Suprapubic skin (tissue), 4 donors: ENCODE measurements around the gene VPS50. TPM values are rescaled to one million over a fixed set of nuclear protein-coding genes. Genes with fewer than 3 reads are reported as not detected.

ENCODE experiments used
- DNase-seq, 2 donors: peaks; one replicate each; pipeline ENCODE4 v3.0.0-alpha.2; 2019; ENCODE audit warnings: low spot score in 2 of 2
- H3K27ac ChIP-seq: fragments of 200-600 bp; sonication (generic); one replicate; pipeline ENCODE4 v1.5.1; 2019
- H3K27me3 ChIP-seq: fragments of 200-600 bp; sonication (generic); one replicate; pipeline ENCODE4 v1.5.1; 2019
- H3K36me3 ChIP-seq: fragments of 200-600 bp; sonication (generic); one replicate; pipeline ENCODE4 v1.5.1; 2019
- H3K4me1 ChIP-seq: fragments of 200-600 bp; sonication (generic); one replicate; pipeline ENCODE4 v1.5.1; 2019
- H3K4me3 ChIP-seq: fragments of 200-600 bp; sonication (generic); one replicate; pipeline ENCODE4 v1.5.1; 2019; ENCODE audit warnings: mild to moderate bottlenecking
- H3K9me3 ChIP-seq: fragments of 200-600 bp; sonication (generic); one replicate; pipeline ENCODE4 v1.5.1; 2019
- CTCF ChIP-seq, 2 donors: fragments of 200-600 bp in 1 of 2; fragments of 450-650 bp in 1 of 2; sonication (generic) in 1 of 2; IDR thresholded peaks; one replicate each; pipeline ENCODE4 v1.5.1; 2016 to 2019; ENCODE audit warnings: antibody characterized with exemption in 2 of 2, mild to moderate bottlenecking in 1 of 2, moderate library complexity in 1 of 2
- EP300 ChIP-seq: sonication (generic); formaldehyde crosslinking; IDR thresholded peaks from one replicate; pipeline ENCODE4 v1.6.1; 2017; ENCODE audit warnings: antibody characterized with exemption
- POLR2A ChIP-seq, 2 donors: fragments of 450-650 bp; IDR thresholded peaks; one replicate each; pipeline ENCODE4 v1.6.1; 2017; ENCODE audit warnings: antibody characterized with exemption in 2 of 2, mild to moderate bottlenecking in 2 of 2, moderate library complexity in 2 of 2
- POLR2AphosphoS5 ChIP-seq, 3 donors: sonication (generic); formaldehyde crosslinking; IDR thresholded peaks; one replicate each; pipeline ENCODE4 v1.6.1; 2017; ENCODE audit warnings: antibody characterized with exemption in 3 of 3
- WGBS: methylation state at CpG from one replicate; pipeline ENCODE4 v1.1.5; 2018; 5-methylcytosine and 5-hydroxymethylcytosine counted together
- total RNA-seq, 4 donors: library from RNA; depleted of rRNA; stranded (reverse); fragments of >200 nt; gene quantifications; one replicate each; pipeline ENCODE4 v1.1.0, GENCODE V29; 2016

The VPS50 gene
- total RNA-seq, 4 donors from 2014 or later, result 12.5 to 57.6 (median 19.4) TPM

GRCh38 chr7:93211228-93211818 lies 20.8 kb upstream of the VPS50 start:
- Histone ChIP-seq H3K27me3 (no peaks in the 10 kb centered on the region), H3K4me3 (no peak overlapping the region), H3K9me3 (no peaks in the 10 kb centered on the region), H3K4me1 (no peaks in the 10 kb centered on the region), H3K36me3 (no peaks in the 10 kb centered on the region), H3K27ac (no peak overlapping the region)
- WGBS, result 77% methylated on average over 5 of the region's 5 CpGs
- TF ChIP-seq CTCF (IDR thresholded peaks at IDR 0.05) (no peak), POLR2A (IDR thresholded peaks at IDR 0.05) (no peak), POLR2AphosphoS5 (IDR thresholded peaks at IDR 0.05) (no peak)
- no peak for DNase-seq

- no peaks in the 10 kb centered on the region for H3K4me1 ChIP-seq
- 24% methylated on average over 1 of the region's 1 CpG for WGBS
- no peaks in the 10 kb centered on the region for H3K27me3 ChIP-seq
- TF ChIP-seq EP300 (no peak), CTCF (IDR thresholded peaks at IDR 0.05) (no peak), POLR2A (IDR thresholded peaks at IDR 0.05) (no peak), POLR2AphosphoS5 (IDR thresholded peaks at IDR 0.05) (no peak)
- H3K27ac ChIP-seq, result no peak overlapping the region
- no peaks in the 10 kb centered on the region for H3K36me3 ChIP-seq
- no peak overlapping the region for H3K4me3 ChIP-seq
- H3K9me3 ChIP-seq, result no peaks in the 10 kb centered on the region
- DNase-seq, result no peak
These were observed 19.3 kb upstream of the VPS50 start for GRCh38 chr7:93212881-93213280.

- no peak for DNase-seq
- Histone ChIP-seq H3K9me3 (no peaks in the 10 kb centered on the region), H3K36me3 (no peaks in the 10 kb centered on the region), H3K4me3 (no peak overlapping the region), H3K27me3 (no peaks in the 10 kb centered on the region), H3K27ac (no peak overlapping the region), H3K4me1 (no peaks in the 10 kb centered on the region)
- TF ChIP-seq EP300 (no peak), POLR2A (IDR thresholded peaks at IDR 0.05) (no peak), POLR2AphosphoS5 (IDR thresholded peaks at IDR 0.05) (no peak)
- WGBS, result 78% methylated on average over 10 of the region's 10 CpGs
These were observed 13.0 kb upstream of the VPS50 start for GRCh38 chr7:93218997-93219827.

GRCh38 chr7:93219868-93220267 lies 12.3 kb upstream of the VPS50 start:
- Histone ChIP-seq H3K4me1 (no peaks in the 10 kb centered on the region), H3K27me3 (no peaks in the 10 kb centered on the region), H3K36me3 (no peaks in the 10 kb centered on the region), H3K27ac (no peak overlapping the region), H3K4me3 (no peak overlapping the region), H3K9me3 (no peaks in the 10 kb centered on the region)
- TF ChIP-seq CTCF (IDR thresholded peaks at IDR 0.05) (no peak), POLR2AphosphoS5 (IDR thresholded peaks at IDR 0.05) (no peak), EP300 (no peak), POLR2A (IDR thresholded peaks at IDR 0.05) (no peak)
- DNase-seq, result no peak
- 65% methylated on average over 1 of the region's 1 CpG for WGBS

GRCh38 chr7:93226310-93226709 lies 5.9 kb upstream of the VPS50 start, which contains the start of gene HEPACAM2:
TSS of gene HEPACAM2 (minus strand) at chr7:93226469.
- DNase-seq, result no peak
- Histone ChIP-seq H3K36me3 (no peaks in the 10 kb centered on the region), H3K27me3 (no peaks in the 10 kb centered on the region), H3K4me3 (no peak within 1 kb of the TSS), H3K4me1 (peaks cover 12% of the 10 kb centered on the region), H3K9me3 (no peaks in the 10 kb centered on the region), H3K27ac (no peak within 1 kb of the TSS)
- WGBS, result 61% methylated on average over 2 of the region's 2 CpGs
- TF ChIP-seq CTCF (IDR thresholded peaks at IDR 0.05) (no peak), EP300 (no peak), POLR2AphosphoS5 (IDR thresholded peaks at IDR 0.05) (no peak), POLR2A (IDR thresholded peaks at IDR 0.05) (no peak)
